Epithelial cell of esophagus (primary cell): Measurements from ENCODE around the gene MTREX.

Source experiments
- DNase-seq: peaks from one replicate; pipeline ENCODE4 v3.0.0; 2010; ENCODE audit warnings: low read depth
- H3K4me3 ChIP-seq: 2 replicates; pipeline ENCODE4 v1.5.1; 2011; ENCODE audit warnings: mild to moderate bottlenecking, low read length, control low read depth
- CTCF ChIP-seq: IDR thresholded peaks from 2 replicates; pipeline ENCODE4 v1.5.1; 2011; ENCODE audit warnings: low read depth, mild to moderate bottlenecking, low read length, control low read depth, inconsistent platforms; ENCODE audit not compliant: insufficient read depth; ENCODE audit errors: missing control alignments

MTREX gene

GRCh38 chr5:55372130-55372925, 64.5 kb downstream of the MTREX start:
- H3K4me3 ChIP-seq = no peak overlapping the region
- no peak for DNase-seq
- no peak for TF ChIP-seq CTCF

- no peak overlapping the region for H3K4me3 ChIP-seq
- no peak for TF ChIP-seq CTCF
- no peak for DNase-seq
Measured at GRCh38 chr5:55377810-55378209, 70.0 kb downstream of the MTREX start.

- no peak for TF ChIP-seq CTCF
- no peak overlapping the region for H3K4me3 ChIP-seq
- no peak for DNase-seq
Measured at GRCh38 chr5:55383254-55383653, 75.5 kb downstream of the MTREX start.

- no peak overlapping the region for H3K4me3 ChIP-seq
- DNase-seq = no peak
- TF ChIP-seq CTCF = no peak
Measured at GRCh38 chr5:55384072-55384471, 76.3 kb downstream of the MTREX start.

GRCh38 chr5:55385227-55385626, 77.4 kb downstream of the MTREX start:
- H3K4me3 ChIP-seq = no peak overlapping the region
- TF ChIP-seq CTCF = no peak
- no peak for DNase-seq

GRCh38 chr5:55385846-55386245, 78.1 kb downstream of the MTREX start:
- TF ChIP-seq CTCF = no peak
- DNase-seq = no peak
- no peak overlapping the region for H3K4me3 ChIP-seq

- no peak overlapping the region for H3K4me3 ChIP-seq
- no peak for DNase-seq
- TF ChIP-seq CTCF = no peak
Measured at GRCh38 chr5:55386356-55386755, 78.6 kb downstream of the MTREX start.
